Transverse colon (tissue), 4 donors: Measurements from ENCODE around the gene VCAM1.

ENCODE experiments used
- POLR2AphosphoS5 ChIP-seq, 3 donors: sonication (generic); formaldehyde crosslinking; IDR thresholded peaks; one replicate each; pipeline ENCODE4 v1.6.1; 2016; ENCODE audit warnings: antibody characterized with exemption in 3 of 3
- TF ChIP-seq, protein P1 (sequence below), 5 experiments: fragments of 200-600 bp in 3 of 5; fragments of 450-650 bp in 2 of 5; sonication (generic) in 3 of 5; IDR thresholded peaks; 1 replicate in 2 of 5; 2 replicates in 3 of 5; pipeline ENCODE4 v1.5.1; 2016 to 2017; ENCODE audit warnings: antibody characterized with exemption in 5 of 5, inconsistent platforms in 3 of 5, mild to moderate bottlenecking in 2 of 5, moderate library complexity in 1 of 5

DNA sequence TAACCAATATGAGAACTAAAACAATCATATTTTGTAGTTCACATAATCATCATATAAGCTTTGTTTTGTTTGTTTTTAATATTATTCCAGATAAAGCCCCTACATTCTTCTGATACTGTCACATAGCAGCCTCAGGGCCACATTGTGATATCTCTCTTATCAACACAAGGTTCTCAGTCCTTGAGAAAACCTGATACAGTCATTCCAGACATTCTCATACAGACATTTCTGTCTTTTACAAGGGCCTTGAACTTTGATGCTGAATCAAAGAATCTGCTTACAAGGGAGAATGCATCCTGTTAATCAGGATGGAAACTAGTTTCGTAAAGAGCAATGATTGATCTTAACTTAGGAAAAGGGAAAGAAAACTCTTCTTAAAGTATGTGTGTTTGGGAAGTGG is 12.7 kb upstream of the VCAM1 start:
- TF ChIP-seq POLR2AphosphoS5 (IDR thresholded peaks at IDR 0.05), result no peak
- TF ChIP-seq, protein P1, sequence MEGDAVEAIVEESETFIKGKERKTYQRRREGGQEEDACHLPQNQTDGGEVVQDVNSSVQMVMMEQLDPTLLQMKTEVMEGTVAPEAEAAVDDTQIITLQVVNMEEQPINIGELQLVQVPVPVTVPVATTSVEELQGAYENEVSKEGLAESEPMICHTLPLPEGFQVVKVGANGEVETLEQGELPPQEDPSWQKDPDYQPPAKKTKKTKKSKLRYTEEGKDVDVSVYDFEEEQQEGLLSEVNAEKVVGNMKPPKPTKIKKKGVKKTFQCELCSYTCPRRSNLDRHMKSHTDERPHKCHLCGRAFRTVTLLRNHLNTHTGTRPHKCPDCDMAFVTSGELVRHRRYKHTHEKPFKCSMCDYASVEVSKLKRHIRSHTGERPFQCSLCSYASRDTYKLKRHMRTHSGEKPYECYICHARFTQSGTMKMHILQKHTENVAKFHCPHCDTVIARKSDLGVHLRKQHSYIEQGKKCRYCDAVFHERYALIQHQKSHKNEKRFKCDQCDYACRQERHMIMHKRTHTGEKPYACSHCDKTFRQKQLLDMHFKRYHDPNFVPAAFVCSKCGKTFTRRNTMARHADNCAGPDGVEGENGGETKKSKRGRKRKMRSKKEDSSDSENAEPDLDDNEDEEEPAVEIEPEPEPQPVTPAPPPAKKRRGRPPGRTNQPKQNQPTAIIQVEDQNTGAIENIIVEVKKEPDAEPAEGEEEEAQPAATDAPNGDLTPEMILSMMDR (IDR thresholded peaks at IDR 0.05), result no peak
